Heart right ventricle (tissue), 16 donors: ENCODE results near the gene SLC6A8. TPM values are rescaled to one million over a fixed set of nuclear protein-coding genes. Genes with fewer than 3 reads are reported as not detected.
A peak's percentile ranks its signal among the peaks of the same experiment; 100 is the strongest.

ENCODE experiments used
- ATAC-seq, 8 donors: fragments of 200-7000 bp; cut with Tn5 transposase; one replicate each; pipeline ENCODE4 v1.9.1; 2020; ENCODE audit warnings: mild to moderate bottlenecking in 8 of 8, moderate library complexity in 8 of 8, moderate number of reproducible peaks in 1 of 8
- DNase-seq, 2 donors: peaks; one replicate each; pipeline ENCODE4 v3.0.0-alpha.2; 2020
- H3K27ac ChIP-seq, 10 donors: fragments of 200-600 bp; sonication (generic) in 2 of 10; one replicate each; pipeline versions ENCODE4 v1.5.0 to v1.8.0; 2020 to 2022; ENCODE audit warnings: mild to moderate bottlenecking in 3 of 10
- H3K27me3 ChIP-seq, 7 donors: fragments of 200-600 bp; one replicate each; pipeline ENCODE4 v1.8.0; 2021 to 2022; ENCODE audit warnings: mild to moderate bottlenecking in 2 of 7
- H3K36me3 ChIP-seq, 9 donors: fragments of 200-600 bp; sonication (generic) in 1 of 9; one replicate each; pipeline versions ENCODE4 v1.5.0 to v1.8.0; 2020 to 2022; ENCODE audit warnings: mild to moderate bottlenecking in 2 of 9
- H3K4me1 ChIP-seq, 9 donors: fragments of 200-600 bp; sonication (generic) in 1 of 9; one replicate each; pipeline versions ENCODE4 v1.5.0 to v1.8.0; 2020 to 2022; ENCODE audit warnings: mild to moderate bottlenecking in 4 of 9
- H3K4me3 ChIP-seq, 10 donors: fragments of 200-600 bp; sonication (generic) in 2 of 10; one replicate each; pipeline versions ENCODE4 v1.5.0 to v1.8.0; 2020 to 2022; ENCODE audit warnings: mild to moderate bottlenecking in 7 of 10, moderate library complexity in 2 of 10
- H3K9me3 ChIP-seq, 11 donors: fragments of 200-600 bp in 10 of 11; sonication (generic) in 2 of 11; one replicate each; pipeline versions ENCODE4 v1.5.0 to v1.8.0; 2013 to 2022; ENCODE audit warnings: mild to moderate bottlenecking in 2 of 11, control low read depth in 1 of 11, moderate library complexity in 1 of 11
- WGBS, 2 donors: extraction: QIAGEN DNeasy Blood & Tissue Kit; methylation state at CpG; one replicate each; pipeline ENCODE4 v1.1.7; 2013; ENCODE audit warnings: inconsistent platforms in 1 of 2; 5-methylcytosine and 5-hydroxymethylcytosine counted together
- intact Hi-C, 10 donors: fragments of 100-400 bp; cut with DNase I; formaldehyde crosslinking; loops; one replicate each; pipeline versions ENCODE4 v1.11.1 to v1.14.2; 2022
- long read RNA-seq, 3 donors: library from polyadenylated mRNA; unstranded; transcript quantifications; one replicate each; pipeline ENCODE4 v2.0.0, GENCODE V29; 2020 to 2021
- polyA plus RNA-seq, 2 donors: library from polyadenylated mRNA; stranded (reverse); fragments of 200-250 nt; gene quantifications; one replicate each; pipeline ENCODE4 v1.2.3, GENCODE V29; 2013
- total RNA-seq, 10 donors: library from RNA; stranded (reverse); fragmentation: NEBNext Ultra II Directional in 3 of 10; extraction: Animal tissue kit (Norgen Biotek cat#: 25700) in 3 of 10; gene quantifications; one replicate each; pipeline versions ENCODE4 v1.2.1 to v1.2.4, GENCODE V29; 2021 to 2023
- TF ChIP-seq, protein P1 (sequence below), 9 donors: fragments of 200-600 bp; sonication (generic) in 2 of 9; IDR thresholded peaks; one replicate each; pipeline versions ENCODE4 v1.5.0 to v1.8.0; 2021 to 2022; ENCODE audit warnings: antibody characterized with exemption in 9 of 9, mild to moderate bottlenecking in 5 of 9, moderate library complexity in 1 of 9
- donor health status: Arrhythmogenic right ventricular cardiomyopathy.
- donor health status: ischemic (EF 13 %, LVEDD 7.1; RV severe dilation, severe dysfunction).
- donor health status: healthy with polysubstance abuse.
- donor health status: DM: no; HTN: yes; CAD: no.
- donor health status: DM: no; HTN: no; CAD: no.
- donor health status: ischemic (EF 25% LVEDD 6.9; RV normal size, moderate dysfunction).
- donor health status: ischemic (EF 25% LVEDD 5.7; RV mildly dilated, moderate dysfunction).
- donor health status: healthy.
- donor health status: DM: yes; HTN: yes; CAD: no.
- donor health status: Ischemic cardiomyopathy.
- donor health status: ischemic (EF 35%, LVEDD 5.7; RV mildly dilated, moderate dysfunction).
- donor health status: nonischemic (EF 11% LVEDD 7.7; RV severe dilation, severe dysfunction).
- donor health status: DM: yes; HTN: yes; CAD: no.
- donor health status: PGD.
- donor health status: ischemic (EF 29% LVEDD 5.4; RV normal size, mild dysfunction).
- donor health status: nonischemic (EF 23%, LVEDD 6.1; RV moderate dilation, normal function).

The SLC6A8 gene
- total RNA-seq (100 to 1,000 TPM; 150 to 238 (median 186) TPM), polyA plus RNA-seq (100 to 1,000 TPM; 128 to 155 TPM)
- long read RNA-seq, donor 1, transcript SLC6A8-201 (13 exons, 3,763 nt) = major isoform, 41 of 144 reads
- long read RNA-seq, donor 1, partial matches to known transcripts = 95 of 144 reads
- long read RNA-seq, donor 1, other reads (novel, unspliced or antisense) = 7 of 144 reads
- long read RNA-seq, donor 2, transcript SLC6A8-201 (13 exons, 3,763 nt) = major isoform, 40 of 165 reads
- long read RNA-seq, donor 2, partial matches to known transcripts = 116 of 165 reads
- long read RNA-seq, donor 2, other reads (novel, unspliced or antisense) = 9 of 165 reads
- long read RNA-seq, donor 3, partial matches to known transcripts = 67 of 72 reads
- long read RNA-seq, donor 3, other reads (novel, unspliced or antisense) = 3 of 72 reads

DNA sequence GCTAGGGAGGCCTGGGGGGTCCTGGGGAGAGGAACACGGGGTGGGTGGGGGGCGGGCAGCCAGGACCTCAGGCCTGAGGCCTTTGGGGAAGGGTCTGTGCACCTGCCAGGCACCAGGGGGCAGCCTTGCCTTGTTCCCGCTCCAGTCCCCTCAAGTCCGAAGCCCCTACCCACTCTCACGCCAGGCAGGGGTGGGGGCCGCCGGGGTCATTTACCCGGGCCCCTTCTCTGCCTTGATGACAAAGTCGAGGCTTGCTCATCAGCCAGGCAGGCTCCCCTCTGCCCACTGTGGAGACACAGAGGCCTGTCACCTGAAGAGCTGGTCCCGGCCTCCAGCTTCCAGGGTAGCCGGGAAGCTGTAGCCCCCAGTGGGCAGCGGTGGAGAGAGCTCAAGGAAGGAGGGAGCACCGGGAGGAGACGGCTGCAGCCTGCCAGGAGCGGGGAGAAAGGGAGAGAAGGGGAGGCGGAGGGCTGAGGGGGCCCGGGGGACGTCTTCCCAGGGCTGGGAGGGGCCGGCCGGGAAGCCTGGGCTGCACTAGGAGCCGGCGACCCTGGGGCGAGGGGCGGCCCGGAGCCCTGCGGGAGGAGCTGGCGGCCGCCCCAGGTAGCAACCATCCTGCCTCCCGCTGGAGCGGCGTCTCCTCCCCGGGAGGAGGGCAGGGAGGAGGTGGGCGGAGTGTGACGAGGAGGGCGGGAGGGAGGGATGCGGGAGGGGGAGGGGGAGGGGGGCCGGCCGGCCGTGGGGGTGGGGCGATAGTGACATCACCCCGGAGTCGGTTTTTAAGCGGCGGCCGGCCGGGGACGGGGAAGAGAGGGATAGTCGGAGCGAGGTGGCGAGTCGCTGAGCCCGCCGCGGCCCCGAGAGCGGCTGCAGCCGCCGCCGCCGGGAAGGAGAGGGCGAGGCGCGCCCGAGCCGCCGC lies at the start of gene SLC6A8:
SLC6A8 (plus strand) TSS at position 806 of the 919 bp plus-strand sequence. CDS start 649 bp downstream, outside the sequence.
- DNase-seq (peak; percentile 73 to 80), ATAC-seq (peak; percentile 45 to 76 (median 68))
- WGBS, 2 donors = 2 to 5% methylated on average over 4 to 42 of the region's 66 CpGs
- no peaks in the 10 kb centered on the region for H3K9me3 ChIP-seq
- peaks cover 0 to 58% (median 0%) of the 10 kb centered on the region in 7 donors for H3K27me3 ChIP-seq
- intact Hi-C loops = loop anchor here in 1 of 10 donors (1.0 kb wide), 1 partner anchor 36 kb away; no protein-coding TSS in a partner anchor
- peak within 1 kb of the TSS in 9 of 10 donors; percentile 70 to 82 (median 77) for H3K27ac ChIP-seq
- TF ChIP-seq, protein P1, sequence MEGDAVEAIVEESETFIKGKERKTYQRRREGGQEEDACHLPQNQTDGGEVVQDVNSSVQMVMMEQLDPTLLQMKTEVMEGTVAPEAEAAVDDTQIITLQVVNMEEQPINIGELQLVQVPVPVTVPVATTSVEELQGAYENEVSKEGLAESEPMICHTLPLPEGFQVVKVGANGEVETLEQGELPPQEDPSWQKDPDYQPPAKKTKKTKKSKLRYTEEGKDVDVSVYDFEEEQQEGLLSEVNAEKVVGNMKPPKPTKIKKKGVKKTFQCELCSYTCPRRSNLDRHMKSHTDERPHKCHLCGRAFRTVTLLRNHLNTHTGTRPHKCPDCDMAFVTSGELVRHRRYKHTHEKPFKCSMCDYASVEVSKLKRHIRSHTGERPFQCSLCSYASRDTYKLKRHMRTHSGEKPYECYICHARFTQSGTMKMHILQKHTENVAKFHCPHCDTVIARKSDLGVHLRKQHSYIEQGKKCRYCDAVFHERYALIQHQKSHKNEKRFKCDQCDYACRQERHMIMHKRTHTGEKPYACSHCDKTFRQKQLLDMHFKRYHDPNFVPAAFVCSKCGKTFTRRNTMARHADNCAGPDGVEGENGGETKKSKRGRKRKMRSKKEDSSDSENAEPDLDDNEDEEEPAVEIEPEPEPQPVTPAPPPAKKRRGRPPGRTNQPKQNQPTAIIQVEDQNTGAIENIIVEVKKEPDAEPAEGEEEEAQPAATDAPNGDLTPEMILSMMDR (IDR thresholded peaks at IDR 0.05) = peak in 8 of 9 donors; percentile 11 to 55 (median 40)
- H3K4me3 ChIP-seq = peak within 1 kb of the TSS; percentile 14 to 53 (median 47)
- H3K36me3 ChIP-seq = no peaks in the 10 kb centered on the region
- peaks cover 0 to 17% (median 0%) of the 10 kb centered on the region in 9 donors for H3K4me1 ChIP-seq

DNA sequence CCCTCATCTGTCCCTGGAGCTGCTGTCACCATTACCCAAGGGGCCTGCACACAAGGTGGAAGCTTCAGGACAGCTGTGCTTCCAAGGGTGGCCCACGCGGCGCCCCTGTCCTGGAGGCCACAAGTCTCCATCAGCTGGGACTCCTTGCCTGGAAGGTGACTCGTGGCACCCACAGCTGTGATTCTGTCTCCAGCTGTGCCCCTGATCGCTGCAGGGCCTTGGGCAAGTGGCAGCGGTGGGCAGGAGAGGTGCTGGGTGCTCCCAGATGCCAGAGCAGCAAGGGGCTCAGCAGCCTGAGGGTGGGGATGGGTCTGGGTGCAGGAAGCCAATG lies 49.7 kb upstream of the SLC6A8 start:
- DNase-seq (no peak), ATAC-seq (no peak)
- no peaks in the 10 kb centered on the region for H3K36me3 ChIP-seq
- 94% methylated on average over 5 to 6 of the region's 6 CpGs for WGBS, 2 donors
- no peak overlapping the region for H3K4me3 ChIP-seq
- H3K27me3 ChIP-seq = peaks cover 0 to 48% (median 15%) of the 10 kb centered on the region in 7 donors
- peaks cover 0 to 22% (median 0%) of the 10 kb centered on the region in 9 donors for H3K4me1 ChIP-seq
- H3K27ac ChIP-seq = no peak overlapping the region
- no peaks in the 10 kb centered on the region for H3K9me3 ChIP-seq
- TF ChIP-seq, protein P1 (IDR thresholded peaks at IDR 0.05) = no peak
- intact Hi-C loops = no loop called here

DNA sequence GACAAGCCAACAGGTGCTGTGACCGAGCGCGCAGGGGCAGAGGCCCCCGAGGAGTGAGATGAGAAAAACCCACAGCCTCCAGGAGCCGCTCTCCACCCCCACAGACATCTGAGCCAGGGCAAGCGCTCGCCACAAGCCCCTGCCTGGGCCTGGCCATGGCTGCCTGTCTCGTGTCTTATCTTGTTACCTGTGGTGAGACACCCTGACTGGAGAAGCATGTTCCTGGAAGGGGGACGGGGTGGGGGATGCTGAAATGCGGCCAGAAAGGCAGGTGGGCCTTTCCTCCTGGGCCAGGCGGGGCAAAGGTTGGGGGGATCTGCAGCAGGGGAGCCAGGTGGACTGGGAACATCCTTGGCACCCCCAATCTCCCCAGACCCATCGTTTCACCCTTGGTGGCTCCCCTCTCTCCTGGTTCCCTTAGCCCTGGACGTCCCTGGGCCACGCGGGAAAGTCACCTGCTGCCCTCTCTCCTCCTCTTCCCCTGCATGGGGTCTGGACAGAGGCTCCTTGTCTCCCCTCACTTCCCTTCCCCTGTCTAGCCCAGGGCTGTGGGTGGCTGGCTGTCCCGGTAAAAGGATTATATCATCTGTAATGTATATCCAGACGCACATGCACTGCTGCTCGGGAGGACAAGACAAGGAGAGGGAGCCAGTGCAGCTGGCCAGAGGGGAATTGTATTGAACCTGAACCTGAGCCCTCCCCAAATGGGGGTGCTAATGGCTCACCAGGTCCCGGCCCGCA lies 49.1 kb upstream of the SLC6A8 start:
- intact Hi-C loops = no loop called here

More for the DNA sequence above, 49.1 kb upstream of the SLC6A8 start:
- WGBS, 2 donors = 84 to 86% methylated on average over 11 to 20 of the region's 20 CpGs
- H3K4me1 ChIP-seq = peaks cover 0 to 26% (median 4%) of the 10 kb centered on the region in 9 donors
- no peak overlapping the region for H3K27ac ChIP-seq
- no peaks in the 10 kb centered on the region for H3K9me3 ChIP-seq
- H3K4me3 ChIP-seq = no peak overlapping the region
- ATAC-seq (no peak), DNase-seq (no peak)
- no peaks in the 10 kb centered on the region for H3K36me3 ChIP-seq
- TF ChIP-seq, protein P1 (IDR thresholded peaks at IDR 0.05) = no peak
- peaks cover 0 to 53% (median 21%) of the 10 kb centered on the region in 7 donors for H3K27me3 ChIP-seq
